ELF-1 (cell line): ENCODE results near the gene LEMD2.

Experiments
- DNase-seq: peaks from one replicate; pipeline ENCODE4 v3.0.0-alpha.2; 2016; ENCODE audit warnings: low read depth, low spot score

The LEMD2 gene

GRCh38 chr6:33757113-33757512 is 31.8 kb downstream of the LEMD2 start:
- DNase-seq = no peak

- no peak for DNase-seq
Measured at GRCh38 chr6:33756211-33756954, 32.5 kb downstream of the LEMD2 start.

GRCh38 chr6:33755070-33755869 is 33.7 kb downstream of the LEMD2 start:
- no peak for DNase-seq

- DNase-seq = no peak
Measured at GRCh38 chr6:33754222-33754621, 34.7 kb downstream of the LEMD2 start.

- DNase-seq = no peak
Measured at GRCh38 chr6:33752646-33753015, 36.3 kb downstream of the LEMD2 start.

- DNase-seq = peak; percentile 73
Measured at GRCh38 chr6:33751771-33752645, 36.9 kb downstream of the LEMD2 start.

- DNase-seq = no peak
Measured at GRCh38 chr6:33750244-33750991, 38.5 kb downstream of the LEMD2 start.

GRCh38 chr6:33749401-33749800 is 39.5 kb downstream of the LEMD2 start:
- no peak for DNase-seq

GRCh38 chr6:33748841-33749240 is 40.1 kb downstream of the LEMD2 start:
- no peak for DNase-seq

GRCh38 chr6:33747823-33748222 is 41.1 kb downstream of the LEMD2 start:
- DNase-seq = no peak

- peak; percentile 66 for DNase-seq
Measured at GRCh38 chr6:33746651-33747100, 42.3 kb downstream of the LEMD2 start, which contains the start of gene IP6K3. Gene IP6K3 (minus strand): TSS chr6:33746905. CDS start chr6:33735476, 11,429 bp downstream.

- DNase-seq = peak; percentile 69
Measured at GRCh38 chr6:33746036-33746600, 42.8 kb downstream of the LEMD2 start.

- DNase-seq = no peak
Measured at GRCh38 chr6:33745548-33745947, 43.4 kb downstream of the LEMD2 start.

- peak; percentile 47 for DNase-seq
Measured at GRCh38 chr6:33744895-33745546, 43.9 kb downstream of the LEMD2 start.

- peak; percentile 90 for DNase-seq
Measured at GRCh38 chr6:33744001-33744848, 44.7 kb downstream of the LEMD2 start.

GRCh38 chr6:33742837-33743236 is 46.1 kb downstream of the LEMD2 start:
- DNase-seq = no peak

- no peak for DNase-seq
Measured at GRCh38 chr6:33742092-33742491, 46.8 kb downstream of the LEMD2 start.

GRCh38 chr6:33740794-33741193 is 48.1 kb downstream of the LEMD2 start:
- no peak for DNase-seq

GRCh38 chr6:33740204-33740608 is 48.7 kb downstream of the LEMD2 start:
- DNase-seq = no peak
